ENCODE results near the gene PLEKHM3. TPM values are rescaled to one million over a fixed set of nuclear protein-coding genes. Genes with fewer than 3 reads are reported as not detected.

Gene PLEKHM3
- total RNA-seq, 1 donor from 2014 or later: 19.5 TPM

DNA sequence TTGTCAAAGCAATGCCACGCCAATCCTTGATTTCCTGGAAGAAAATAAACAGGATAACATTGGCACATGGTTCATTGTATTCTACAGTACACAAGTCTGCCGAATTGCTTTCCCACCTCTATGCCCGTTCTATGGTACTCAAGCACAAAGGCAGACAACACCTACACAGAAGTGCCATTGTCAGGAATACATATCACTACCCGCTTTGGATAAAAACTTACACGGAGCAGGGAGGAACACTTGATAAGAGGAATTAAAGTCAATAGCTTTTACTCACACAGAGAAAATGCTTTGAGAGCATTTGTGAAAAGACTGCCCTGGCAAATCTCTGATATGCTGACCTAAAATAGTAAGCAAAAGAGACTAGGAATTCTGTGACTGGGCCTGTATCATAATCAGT, 23.4 kb downstream of the PLEKHM3 start:
- no peak overlapping the region for H3K9ac ChIP-seq
- Mint-ChIP-seq H3K4me1 (no peaks in the 10 kb centered on the region), H3K27ac (no peak overlapping the region), H3K36me3 (peaks cover 2% of the 10 kb centered on the region), H3K9me3 (no peaks in the 10 kb centered on the region), H3K27me3 (ENCODE audit: insufficient read depth, low read depth) (no peaks in the 10 kb centered on the region), H3K4me3 (no peak overlapping the region)
- H3K27me3 ChIP-seq: no peaks in the 10 kb centered on the region
- DNase-seq (ENCODE audit: low spot score): no peak
- H3K79me2 ChIP-seq (ENCODE audit: low read depth): no peaks in the 10 kb centered on the region
- no peak overlapping the region for H3K27ac ChIP-seq
- TF ChIP-seq EZH2phosphoT487 (IDR thresholded peaks at IDR 0.05): no peak
- H3K4me2 ChIP-seq: no peak overlapping the region
- no peak overlapping the region for H2AFZ ChIP-seq (replicated peaks)
- no peaks in the 10 kb centered on the region for H3K36me3 ChIP-seq
- H3F3A ChIP-seq (ENCODE audit: low read depth): no peaks in the 10 kb centered on the region
- no peaks in the 10 kb centered on the region for H3K9me3 ChIP-seq (ENCODE audit: low read depth)
- no peaks in the 10 kb centered on the region for H4K20me1 ChIP-seq (ENCODE audit: low read depth)
- H3K4me3 ChIP-seq: no peak overlapping the region
- H3K4me1 ChIP-seq: no peaks in the 10 kb centered on the region

GRCh38 chr2:208000701-208001395, 24.5 kb downstream of the PLEKHM3 start:
- no peaks in the 10 kb centered on the region for H3K79me2 ChIP-seq (ENCODE audit: low read depth)
- H3K36me3 ChIP-seq: no peaks in the 10 kb centered on the region
- no peak overlapping the region for H2AFZ ChIP-seq (replicated peaks)
- TF ChIP-seq EZH2 (IDR thresholded peaks at IDR 0.05) (no peak), CTCF (IDR thresholded peaks at IDR 0.05) (no peak), EZH2phosphoT487 (IDR thresholded peaks at IDR 0.05) (no peak)
- H3K27ac ChIP-seq: no peak overlapping the region
- no peaks in the 10 kb centered on the region for H4K20me1 ChIP-seq (ENCODE audit: low read depth)
- no peaks in the 10 kb centered on the region for H3K27me3 Mint-ChIP-seq (ENCODE audit: insufficient read depth, low read depth)
- H3K4me1 ChIP-seq: no peaks in the 10 kb centered on the region
- no peaks in the 10 kb centered on the region for H3F3A ChIP-seq (ENCODE audit: low read depth)
- peaks cover 2% of the 10 kb centered on the region for H3K36me3 Mint-ChIP-seq
- no peak overlapping the region for H3K27ac Mint-ChIP-seq
- H3K4me2 ChIP-seq: no peak overlapping the region
- DNase-seq (ENCODE audit: low spot score): no peak
- no peak overlapping the region for H3K4me3 ChIP-seq
- H3K27me3 ChIP-seq: no peaks in the 10 kb centered on the region
- H3K9ac ChIP-seq: no peak overlapping the region
- H3K4me3 Mint-ChIP-seq: no peak overlapping the region
- no peaks in the 10 kb centered on the region for H3K9me3 Mint-ChIP-seq
- no peaks in the 10 kb centered on the region for H3K4me1 Mint-ChIP-seq
- no peaks in the 10 kb centered on the region for H3K9me3 ChIP-seq (ENCODE audit: low read depth)

- Histone ChIP-seq H3K4me3 (no peak overlapping the region), H3K36me3 (no peaks in the 10 kb centered on the region), H4K20me1 (ENCODE audit: low read depth) (no peaks in the 10 kb centered on the region), H3K27me3 (no peaks in the 10 kb centered on the region), H3K4me2 (no peak overlapping the region), H3K27ac (no peak overlapping the region), H3F3A (ENCODE audit: low read depth) (no peaks in the 10 kb centered on the region), H3K9ac (no peak overlapping the region), H3K4me1 (no peaks in the 10 kb centered on the region), H2AFZ (replicated peaks) (no peak overlapping the region), H3K79me2 (ENCODE audit: low read depth) (no peaks in the 10 kb centered on the region), H3K9me3 (ENCODE audit: low read depth) (no peaks in the 10 kb centered on the region)
- H3K36me3 Mint-ChIP-seq: peaks cover 2% of the 10 kb centered on the region
- H3K9me3 Mint-ChIP-seq: no peaks in the 10 kb centered on the region
- H3K27me3 Mint-ChIP-seq (ENCODE audit: insufficient read depth, low read depth): no peaks in the 10 kb centered on the region
- no peak for DNase-seq (ENCODE audit: low spot score)
- H3K4me3 Mint-ChIP-seq: no peak overlapping the region
- H3K27ac Mint-ChIP-seq: no peak overlapping the region
- TF ChIP-seq CTCF (IDR thresholded peaks at IDR 0.05): no peak
- no peak for TF ChIP-seq EZH2 (IDR thresholded peaks at IDR 0.05)
- no peak for TF ChIP-seq EZH2phosphoT487 (IDR thresholded peaks at IDR 0.05)
- no peaks in the 10 kb centered on the region for H3K4me1 Mint-ChIP-seq
These were observed 28.5 kb downstream of the PLEKHM3 start for GRCh38 chr2:207996848-207997247.

GRCh38 chr2:207995887-207996286, 29.4 kb downstream of the PLEKHM3 start:
- Histone ChIP-seq H3K9ac (no peak overlapping the region), H3K27ac (no peak overlapping the region), H3K27me3 (no peaks in the 10 kb centered on the region), H3K36me3 (no peaks in the 10 kb centered on the region), H3K4me3 (no peak overlapping the region), H3K9me3 (ENCODE audit: low read depth) (no peaks in the 10 kb centered on the region), H2AFZ (replicated peaks) (no peak overlapping the region), H3K79me2 (ENCODE audit: low read depth) (no peaks in the 10 kb centered on the region), H3K4me1 (no peaks in the 10 kb centered on the region), H4K20me1 (ENCODE audit: low read depth) (no peaks in the 10 kb centered on the region), H3K4me2 (no peak overlapping the region), H3F3A (ENCODE audit: low read depth) (no peaks in the 10 kb centered on the region)
- H3K27me3 Mint-ChIP-seq (ENCODE audit: insufficient read depth, low read depth): no peaks in the 10 kb centered on the region
- no peak overlapping the region for H3K4me3 Mint-ChIP-seq
- no peak for DNase-seq (ENCODE audit: low spot score)
- H3K9me3 Mint-ChIP-seq: no peaks in the 10 kb centered on the region
- H3K4me1 Mint-ChIP-seq: no peaks in the 10 kb centered on the region
- no peaks in the 10 kb centered on the region for H3K36me3 Mint-ChIP-seq
- no peak overlapping the region for H3K27ac Mint-ChIP-seq
- no peak for TF ChIP-seq EZH2 (IDR thresholded peaks at IDR 0.05)
